HG03103 (cell line): ENCODE measurements around the gene HCAR2.
"Not testable (repeated sequence)": the region's sequence is repeated elsewhere in the genome, so short reads cannot be mapped to it uniquely, and the experiment has no call there.

Experiments
- ATAC-seq: cut with Tn5 transposase; IDR thresholded peaks from one replicate; pipeline ENCODE4 v1.9.1; 2021; ENCODE audit warnings: low read depth; ENCODE audit not compliant: unreplicated experiment

Gene HCAR2

GRCh38 chr12:122702890-122703611, at the start of gene HCAR2:
Gene HCAR2 (minus strand): TSS chr12:122703357. CDS start chr12:122703283, 74 bp downstream.
- not testable (repeated sequence) for ATAC-seq

GRCh38 chr12:122752464-122753318, 49.5 kb upstream of the HCAR2 start, which contains the start of gene DENR:
Gene DENR (plus strand): TSS chr12:122752824. CDS start chr12:122753702, 878 bp downstream.
- peak; percentile 91 for ATAC-seq

- not testable (repeated sequence) for ATAC-seq
These were observed 47.8 kb upstream of the HCAR2 start for GRCh38 chr12:122750781-122751515.

DNA sequence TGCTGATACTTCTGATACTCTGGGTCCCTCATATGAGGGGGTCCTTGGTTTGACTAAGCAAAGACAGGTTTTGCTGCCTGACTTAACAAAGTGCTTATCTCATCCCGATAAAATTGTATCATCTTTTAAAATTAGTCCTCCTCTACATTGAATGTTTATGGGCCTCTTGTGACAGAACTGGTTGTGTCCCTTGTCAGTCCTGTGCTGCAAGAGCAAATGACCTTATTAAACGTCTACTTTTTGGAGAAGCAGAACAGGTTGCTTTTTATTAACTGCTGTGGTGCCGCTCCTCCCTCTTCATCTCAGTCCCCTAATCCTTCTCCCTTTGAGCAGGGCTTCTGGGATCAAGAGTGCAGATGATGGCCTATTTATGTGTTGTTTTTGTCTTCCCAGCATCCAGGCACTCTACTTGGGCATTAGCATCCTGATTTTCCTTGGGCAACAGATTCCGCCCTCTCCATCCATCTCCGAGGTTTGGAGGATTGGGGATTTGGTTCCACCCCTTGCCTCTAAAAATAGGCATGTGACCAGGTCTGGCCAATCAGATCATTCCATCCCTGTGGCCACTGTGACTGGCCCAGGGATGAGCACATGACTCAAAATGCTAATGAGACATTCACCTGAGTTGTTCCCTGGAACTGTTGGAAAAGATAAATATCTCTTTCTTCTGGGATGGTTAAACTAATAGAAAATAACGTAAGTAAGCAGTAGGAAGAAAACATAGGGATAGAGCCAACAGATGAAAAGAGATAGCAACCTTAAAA, 46.6 kb upstream of the HCAR2 start:
- ATAC-seq, result no peak

DNA sequence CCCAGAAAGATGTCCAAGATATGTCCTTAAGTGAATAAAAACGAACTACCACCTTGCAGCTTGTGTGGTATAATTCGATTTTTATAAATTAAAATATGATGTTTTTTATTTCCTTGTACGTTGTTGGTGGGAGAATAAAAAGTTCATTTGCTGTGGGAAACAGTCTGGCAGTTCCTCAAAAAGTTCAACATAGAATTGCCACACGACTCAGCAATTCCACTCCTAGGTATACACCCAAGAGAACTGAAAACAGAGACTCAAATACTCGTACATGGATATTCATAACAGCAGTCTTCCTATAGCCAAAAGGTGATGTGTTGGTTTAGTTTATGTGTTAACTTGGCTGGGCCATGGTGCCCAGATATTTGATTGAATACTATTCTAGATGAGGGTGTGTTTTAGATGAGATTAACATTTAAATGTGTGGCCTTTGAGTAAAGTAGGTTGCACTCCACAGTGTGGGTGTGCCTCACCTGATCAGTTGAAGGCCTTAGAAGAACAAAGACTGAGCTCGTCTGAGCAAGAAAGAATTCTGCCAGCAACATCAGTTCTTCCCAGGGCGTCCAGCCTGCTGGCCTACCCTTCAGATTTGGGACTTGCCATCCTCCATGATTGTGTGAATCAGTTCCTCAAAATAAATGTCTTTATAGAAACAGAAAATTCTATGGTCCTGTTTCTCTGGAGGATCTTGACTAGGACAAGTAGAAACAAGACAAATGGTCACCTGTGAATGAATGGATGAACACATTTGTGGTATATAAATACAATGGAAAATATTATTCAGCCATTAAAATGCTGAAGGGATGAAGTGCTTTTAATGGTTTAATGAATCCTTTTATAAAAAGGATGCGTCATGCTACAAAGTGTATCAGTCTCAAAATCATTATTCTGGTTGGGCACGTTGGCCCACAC, 44.3 kb upstream of the HCAR2 start:
- ATAC-seq, result no peak

- ATAC-seq, result no peak
These were observed 40.9 kb upstream of the HCAR2 start for GRCh38 chr12:122743895-122744525.

GRCh38 chr12:122740351-122740750, 37.2 kb upstream of the HCAR2 start:
- ATAC-seq, result no peak

DNA sequence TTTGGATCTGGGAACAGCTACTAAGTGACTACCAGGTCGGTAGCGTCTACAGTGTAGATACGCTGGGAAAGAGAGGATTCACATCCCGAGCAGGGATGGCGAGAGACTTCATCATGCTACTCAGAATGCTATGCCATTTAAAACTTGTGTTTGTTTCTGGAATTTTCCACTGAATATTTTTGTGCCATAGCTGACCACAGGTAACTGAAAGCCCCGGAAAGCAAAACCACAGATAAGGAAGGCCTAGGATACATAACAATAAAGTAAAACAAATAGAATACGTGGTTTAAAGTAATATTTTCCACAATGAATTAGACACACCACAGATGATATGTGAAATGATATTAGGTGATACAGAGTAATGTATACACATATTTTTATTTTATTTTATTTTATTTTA, 35.4 kb upstream of the HCAR2 start:
- ATAC-seq, result no peak

- ATAC-seq, result no peak
These were observed 29.5 kb upstream of the HCAR2 start for GRCh38 chr12:122732611-122733010.

DNA sequence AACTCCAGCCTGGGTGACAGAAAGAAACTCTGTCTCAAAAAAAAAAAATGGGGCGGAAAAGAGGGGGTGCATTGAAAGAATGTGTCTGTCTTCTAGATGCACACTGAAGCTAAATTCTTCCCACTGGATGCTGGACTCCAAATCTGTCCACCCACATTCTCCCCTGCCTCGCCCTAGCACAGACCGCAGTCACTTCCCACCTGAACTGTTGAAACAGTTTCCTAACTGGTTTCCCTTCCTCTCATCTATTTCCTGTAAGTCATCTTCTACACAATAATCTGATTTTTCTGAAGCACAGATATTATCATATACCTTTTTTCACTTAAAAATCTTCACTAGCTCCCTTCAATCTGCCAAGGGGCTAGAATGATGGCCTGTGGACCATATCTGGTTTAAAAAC, 29.0 kb upstream of the HCAR2 start:
- ATAC-seq, result no peak

DNA sequence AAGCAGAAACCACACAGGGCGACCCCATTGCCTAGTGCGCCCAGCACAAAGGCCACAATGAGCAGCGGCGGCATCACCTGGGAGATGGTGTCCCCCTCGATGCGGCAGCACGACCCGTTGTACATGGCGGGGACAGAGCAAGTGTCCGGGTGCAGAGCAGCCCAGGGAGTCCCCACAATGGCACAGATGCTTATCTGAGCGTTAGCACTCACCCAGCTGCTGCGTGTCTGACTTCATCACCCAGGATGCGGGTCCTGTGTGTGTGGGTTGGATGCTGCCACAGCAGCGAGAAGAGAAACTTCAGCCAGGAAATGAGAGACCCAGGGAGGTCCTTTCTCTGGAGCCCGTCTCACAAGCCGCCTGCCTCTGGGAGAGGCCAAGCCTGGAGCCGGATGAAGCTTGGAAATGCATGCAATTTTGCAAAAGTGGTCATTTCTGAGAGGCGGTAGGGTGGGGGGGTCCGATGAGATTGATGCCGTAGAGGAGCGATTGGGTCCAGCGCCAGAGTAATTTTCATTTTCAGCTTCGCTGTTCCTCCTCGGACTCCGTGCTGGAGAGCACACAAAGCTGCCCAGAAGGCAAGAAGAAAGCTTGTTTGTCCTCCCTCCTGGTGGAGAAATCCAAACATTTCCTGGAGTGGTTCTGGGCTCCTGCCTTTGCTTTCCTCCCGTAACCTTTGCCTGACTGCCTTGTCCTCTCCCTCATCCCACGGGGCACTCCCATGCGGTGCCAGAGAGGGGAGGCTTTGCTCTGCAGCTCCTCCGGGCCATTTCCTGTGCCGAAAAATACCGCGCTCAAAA, 27.3 kb upstream of the HCAR2 start, which contains the start of gene HCAR1:
HCAR1 (minus strand) TSS at position 630 of the 800 bp plus-strand sequence; CDS start at position 125, 505 bp downstream.
- no peak for ATAC-seq

DNA sequence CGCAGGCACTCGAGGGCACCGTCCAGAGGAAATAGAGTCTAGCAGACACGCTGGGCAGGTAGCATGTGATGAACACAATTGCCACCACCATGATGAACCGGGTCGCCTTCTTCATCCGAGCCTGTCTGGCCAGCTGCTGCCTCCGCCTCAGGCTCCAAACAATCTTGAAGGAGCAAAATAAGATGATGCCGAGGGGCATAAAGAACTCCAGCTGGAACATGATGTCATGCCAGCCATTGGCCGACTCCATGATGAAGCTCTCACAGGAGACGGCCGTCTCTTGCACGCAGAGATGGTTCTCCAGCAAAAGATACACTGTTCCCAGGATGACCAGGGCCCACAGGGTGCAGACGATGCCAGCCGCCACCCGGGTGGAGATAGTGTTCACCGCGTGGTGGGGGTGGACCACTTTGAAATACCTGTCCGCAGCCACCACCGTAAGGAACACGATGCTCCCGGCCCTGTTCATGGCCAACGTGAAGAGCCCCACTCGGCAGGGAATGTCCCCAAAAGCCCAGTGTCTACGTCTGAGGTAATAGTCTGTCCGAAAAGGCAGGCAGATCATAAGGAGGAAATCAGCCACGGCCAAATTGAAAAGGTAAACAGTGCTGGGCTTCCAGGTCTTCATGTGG, 26.5 kb upstream of the HCAR2 start:
- ATAC-seq, result no peak

DNA sequence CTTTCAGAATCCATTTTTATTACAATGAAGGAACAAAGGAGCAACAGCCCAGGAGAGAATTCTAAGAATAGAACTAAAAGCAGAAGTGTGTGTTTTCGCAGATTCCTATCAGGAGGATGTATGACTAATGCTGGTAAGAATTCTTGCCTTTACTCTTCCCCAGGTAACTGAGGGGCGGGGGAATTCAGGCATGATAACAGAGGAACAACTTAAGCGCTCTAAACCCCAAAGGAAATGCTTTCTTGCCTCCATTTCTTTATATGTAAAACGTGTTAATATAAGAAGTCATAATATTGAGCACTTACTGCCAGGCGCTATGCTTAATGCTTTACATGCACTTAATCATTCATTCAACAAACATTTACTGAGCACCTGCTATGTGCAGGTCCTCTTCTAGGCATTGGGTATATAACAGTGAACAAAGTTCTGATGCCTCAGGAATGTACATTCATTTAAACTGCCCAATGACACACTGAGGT, 23.0 kb upstream of the HCAR2 start:
- ATAC-seq, result no peak

DNA sequence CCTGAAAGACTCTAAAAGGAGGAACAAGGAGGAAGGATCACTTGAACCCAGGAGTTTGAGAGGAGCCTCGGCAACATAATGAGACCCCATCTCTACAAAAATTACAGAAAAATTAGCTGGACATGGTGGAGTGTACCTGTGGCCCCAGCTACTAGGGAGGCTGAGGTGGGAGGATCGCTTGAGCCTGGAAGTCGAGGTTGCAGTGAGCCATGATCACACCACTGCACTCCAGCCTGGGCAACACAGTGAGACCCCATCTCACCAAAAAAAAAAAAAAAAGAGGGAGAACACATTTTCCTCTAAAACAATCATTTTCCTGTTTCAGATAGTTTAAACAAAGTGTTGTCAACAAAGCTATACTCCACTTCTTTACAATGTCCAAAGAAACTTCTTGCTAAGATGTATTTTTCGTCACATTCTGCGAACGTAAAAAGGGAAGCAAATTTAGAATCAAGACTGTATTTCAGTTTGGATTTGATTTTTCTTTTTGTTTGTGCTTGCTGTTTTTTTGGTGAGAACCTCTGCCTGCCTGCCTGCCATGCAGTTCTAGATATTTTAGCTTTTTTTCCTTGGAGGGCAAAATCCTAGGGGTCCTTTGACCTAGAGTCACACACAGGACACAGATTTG, 22.4 kb upstream of the HCAR2 start:
- no peak for ATAC-seq

- no peak for ATAC-seq
These were observed 21.6 kb upstream of the HCAR2 start for GRCh38 chr12:122724641-122725243.

DNA sequence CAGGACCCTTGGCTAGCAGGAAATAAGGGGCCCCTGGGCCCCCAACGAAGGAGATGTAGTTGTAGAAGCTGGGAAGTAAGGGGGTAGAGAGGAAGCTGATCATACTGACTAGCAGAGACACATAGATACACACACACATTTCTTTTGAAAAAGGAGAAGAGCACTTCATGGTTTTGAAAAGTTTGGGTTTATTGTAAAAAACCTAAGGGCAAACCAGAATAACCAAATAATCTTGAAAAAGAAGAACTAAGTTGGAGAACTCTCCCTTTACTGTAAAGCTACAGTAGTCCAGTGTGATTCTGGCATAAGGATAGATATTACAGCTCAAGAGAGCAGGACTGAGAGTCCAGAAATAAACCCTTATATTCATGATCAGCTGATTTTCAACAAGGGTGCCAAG, 19.2 kb upstream of the HCAR2 start:
- ATAC-seq, result no peak
